Middle frontal gyrus (tissue), 1 donor: Measurements from ENCODE around the gene ABCC6.
"Not testable (repeated sequence)": the region's sequence is repeated elsewhere in the genome, so short reads cannot be mapped to it uniquely, and the experiment has no call there.

ENCODE experiments used
- DNase-seq: peaks from one replicate; pipeline ENCODE4 v3.0.0-alpha.2; 2015; ENCODE audit warnings: low spot score; ENCODE audit errors: extremely low spot score

ABCC6 gene

DNA sequence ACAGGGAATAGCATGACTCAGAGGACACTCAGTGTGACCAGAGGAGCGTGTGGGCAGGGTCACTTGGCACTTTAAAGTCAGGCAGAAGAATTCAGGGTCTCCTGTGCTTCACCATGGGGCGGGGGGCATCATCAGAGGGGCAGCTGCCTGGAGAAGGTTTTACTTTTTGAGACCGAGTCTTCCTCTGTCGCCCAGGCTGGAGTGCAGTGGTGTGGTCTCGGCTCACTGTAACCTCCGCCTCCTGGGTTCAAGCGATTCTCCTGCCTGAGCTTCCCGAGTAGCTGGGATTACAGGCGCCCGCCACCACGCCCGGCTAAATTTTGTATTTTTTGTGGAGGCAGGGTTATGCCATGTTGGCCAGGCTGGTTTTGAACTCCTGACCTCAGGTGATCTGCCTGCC, 32.3 kb downstream of the ABCC6 start:
- not testable (repeated sequence) for DNase-seq

GRCh38 chr16:16190546-16190945, 32.7 kb downstream of the ABCC6 start:
- no peak for DNase-seq

- DNase-seq: no peak
These were observed 33.5 kb downstream of the ABCC6 start for GRCh38 chr16:16189842-16190241.

GRCh38 chr16:16188827-16189226, 34.5 kb downstream of the ABCC6 start:
- no peak for DNase-seq

DNA sequence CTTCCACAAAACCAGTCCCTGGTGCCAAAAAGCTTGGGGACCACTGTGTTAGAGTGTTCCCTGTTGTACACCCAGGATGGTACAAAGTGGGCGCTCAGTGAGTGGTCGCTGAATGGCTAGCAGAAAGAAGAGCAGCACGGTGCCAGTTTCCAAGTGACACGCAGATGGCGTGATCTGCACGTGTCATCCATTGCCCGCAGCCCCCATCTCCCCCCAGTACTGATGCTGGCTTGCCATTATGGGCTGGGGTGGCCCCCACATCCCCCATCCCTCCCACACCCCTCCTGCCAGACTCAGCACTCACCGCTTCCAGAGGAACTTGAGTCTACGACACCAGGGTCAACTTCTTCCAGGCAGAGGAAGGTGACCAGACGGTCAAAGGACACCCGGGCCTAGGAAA, 36.5 kb downstream of the ABCC6 start:
- DNase-seq: no peak

DNA sequence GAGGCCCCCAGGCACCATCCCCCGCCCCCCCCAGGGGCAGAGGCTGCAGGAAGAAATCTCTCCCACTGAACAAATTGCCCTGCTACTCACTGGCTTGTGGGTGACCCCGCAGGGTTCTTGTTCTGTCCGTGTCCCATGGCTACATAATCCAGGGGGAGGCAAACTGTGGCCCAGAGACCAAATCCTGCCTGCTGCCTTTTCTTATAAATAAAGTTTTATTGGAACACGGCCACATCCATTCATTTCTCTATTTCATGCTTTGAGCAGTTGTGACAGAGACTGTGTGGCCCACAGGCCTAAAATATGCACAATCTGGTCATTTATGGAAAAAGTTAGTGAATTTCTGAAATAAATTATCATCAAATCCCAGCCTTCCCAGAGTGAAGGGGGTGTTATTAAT, 38.2 kb downstream of the ABCC6 start:
- no peak for DNase-seq

- no peak for DNase-seq
These were observed 38.7 kb downstream of the ABCC6 start for GRCh38 chr16:16184594-16184993.

DNA sequence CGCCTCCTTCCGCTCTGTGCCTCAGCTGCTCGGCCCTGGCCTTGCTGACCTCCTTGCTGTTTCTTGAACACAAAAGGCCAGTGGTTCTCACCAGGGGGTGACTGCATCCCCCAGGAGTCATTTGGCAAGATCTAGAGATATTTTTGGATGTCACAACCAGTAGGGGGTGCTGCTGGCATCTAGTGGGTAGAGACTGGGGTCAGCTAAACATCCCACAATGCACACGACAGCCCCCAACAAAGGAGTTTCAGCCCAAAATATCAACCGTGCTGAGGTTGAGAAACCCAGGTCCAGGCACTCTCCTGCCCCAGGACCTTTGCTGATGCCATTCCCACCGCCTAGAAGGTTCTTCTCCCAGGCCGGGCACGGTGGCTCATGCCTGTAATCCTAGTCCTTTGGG, 39.7 kb downstream of the ABCC6 start:
- DNase-seq: no peak

DNA sequence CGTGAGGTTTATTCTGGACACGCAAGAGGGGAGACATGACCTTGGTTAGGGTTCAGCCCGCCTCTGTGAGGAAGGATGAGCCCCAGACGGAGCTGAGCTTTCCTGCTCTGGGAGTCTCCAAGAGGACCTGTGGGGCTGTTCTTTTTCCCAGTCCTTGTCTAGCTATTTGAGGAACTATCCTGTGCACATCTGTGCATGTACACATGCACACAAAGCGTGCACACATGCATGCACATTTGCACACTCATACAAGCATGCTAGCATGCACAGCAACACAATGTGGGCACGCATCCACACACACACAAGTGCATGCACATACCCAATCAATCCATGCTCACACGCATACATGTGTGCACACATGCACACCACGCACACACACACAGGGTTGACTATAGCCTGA, 40.4 kb downstream of the ABCC6 start:
- no peak for DNase-seq

GRCh38 chr16:16181748-16182147, 41.5 kb downstream of the ABCC6 start:
- DNase-seq: not testable (repeated sequence)

DNA sequence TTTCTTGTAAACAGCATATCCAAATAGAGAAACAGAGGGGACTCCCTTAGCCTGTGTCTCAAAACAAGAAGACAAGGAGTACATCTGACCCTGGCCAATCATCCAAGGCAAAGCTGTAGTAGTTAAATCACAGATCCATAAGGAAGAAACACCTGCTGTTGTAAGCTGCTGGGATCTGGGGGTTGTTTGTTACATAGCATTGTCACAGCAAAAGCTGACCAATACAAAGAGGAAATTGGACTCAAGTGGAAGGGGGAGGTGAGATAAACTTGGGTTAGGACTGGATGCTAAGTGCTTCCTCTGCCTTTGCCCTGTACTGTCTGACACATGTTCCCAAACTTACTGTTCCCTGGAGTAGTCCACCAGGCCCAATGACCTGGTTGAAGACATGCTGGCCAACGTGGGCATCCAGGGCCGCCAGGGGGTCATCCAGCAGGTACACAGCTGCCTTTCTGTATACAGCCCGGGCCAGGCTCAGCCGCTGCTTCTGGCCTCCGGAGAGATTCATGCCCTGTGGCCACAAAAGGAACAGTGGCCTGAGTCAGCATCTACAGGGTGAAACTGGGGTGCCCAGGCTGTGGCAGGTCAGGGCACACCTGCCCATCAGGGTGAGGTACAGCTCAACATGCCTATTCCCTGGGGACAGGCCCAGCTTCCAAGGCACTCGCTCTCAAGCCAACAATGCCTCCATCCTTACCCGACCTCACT, 44.7 kb downstream of the ABCC6 start:
- no peak for DNase-seq

- no peak for DNase-seq
These were observed 47.0 kb downstream of the ABCC6 start for GRCh38 chr16:16176328-16176727.

- no peak for DNase-seq
These were observed 48.0 kb downstream of the ABCC6 start for GRCh38 chr16:16175296-16175695.

DNA sequence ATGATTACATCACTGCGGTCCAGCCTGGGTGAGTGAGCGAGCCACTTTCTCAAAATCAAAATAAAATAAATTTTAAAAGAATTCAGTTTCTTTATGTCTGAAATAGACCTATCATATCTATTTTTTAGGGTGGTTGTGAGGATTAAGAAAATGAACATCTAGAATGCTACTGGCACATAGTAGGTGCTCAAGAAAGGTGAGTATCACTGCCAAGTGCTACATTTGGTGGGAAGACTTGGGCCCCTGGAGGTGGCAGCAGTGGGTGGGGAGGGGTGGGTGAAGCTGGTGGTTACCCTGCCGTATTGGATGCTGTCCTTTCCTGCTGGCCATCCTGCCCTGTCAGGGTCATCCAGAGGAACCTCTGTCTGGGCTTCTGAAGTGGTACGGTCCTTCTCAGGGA, 50.3 kb downstream of the ABCC6 start:
- no peak for DNase-seq

GRCh38 chr16:16171332-16171919, 51.9 kb downstream of the ABCC6 start:
- DNase-seq: no peak

GRCh38 chr16:16169615-16170014, 53.7 kb downstream of the ABCC6 start:
- no peak for DNase-seq

DNA sequence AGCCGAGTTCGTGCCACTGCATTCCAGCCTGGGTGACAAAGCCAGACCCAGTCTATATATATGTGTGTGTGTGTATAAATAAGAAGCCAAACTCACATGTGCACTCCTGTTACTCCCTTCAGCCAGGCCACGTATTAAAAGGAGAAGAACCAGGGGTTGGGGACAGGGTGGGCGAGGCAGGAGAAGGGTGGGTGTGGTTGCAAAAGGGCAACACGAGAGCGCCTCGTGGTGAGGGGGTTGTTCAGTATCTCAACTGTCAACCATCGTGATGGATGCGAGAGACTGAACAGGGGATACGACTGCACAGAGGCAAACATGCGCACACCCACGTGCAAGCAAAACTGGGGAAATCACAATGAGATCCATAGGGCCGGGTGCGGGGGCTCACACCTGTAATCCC, 54.9 kb downstream of the ABCC6 start:
- DNase-seq: no peak

- no peak for DNase-seq
These were observed 55.4 kb downstream of the ABCC6 start for GRCh38 chr16:16167927-16168326.

GRCh38 chr16:16166949-16167348, 56.3 kb downstream of the ABCC6 start:
- DNase-seq: no peak

GRCh38 chr16:16166085-16166484, 57.2 kb downstream of the ABCC6 start:
- DNase-seq: no peak

GRCh38 chr16:16164243-16164642, 59.1 kb downstream of the ABCC6 start:
- DNase-seq: no peak

DNA sequence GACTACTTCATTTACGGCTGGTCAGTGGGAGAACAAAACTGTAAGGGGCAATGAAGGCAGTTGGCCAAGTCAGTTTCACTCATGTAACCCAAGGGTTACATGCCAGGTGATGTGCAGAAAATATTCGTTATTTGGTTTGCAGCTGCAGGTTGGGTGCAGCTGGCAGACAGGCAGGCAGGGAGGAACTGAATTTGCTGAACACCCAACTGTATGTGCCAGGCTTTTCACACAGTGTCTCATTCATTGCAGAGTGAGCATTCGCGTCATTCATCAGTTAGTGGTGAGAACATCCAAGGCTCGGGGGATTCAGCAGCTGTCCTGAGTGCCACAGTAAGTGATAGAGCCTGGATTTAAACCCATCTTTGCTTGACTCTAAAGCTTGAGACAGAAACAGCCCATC, 59.7 kb downstream of the ABCC6 start:
- peak; percentile 43 for DNase-seq

DNA sequence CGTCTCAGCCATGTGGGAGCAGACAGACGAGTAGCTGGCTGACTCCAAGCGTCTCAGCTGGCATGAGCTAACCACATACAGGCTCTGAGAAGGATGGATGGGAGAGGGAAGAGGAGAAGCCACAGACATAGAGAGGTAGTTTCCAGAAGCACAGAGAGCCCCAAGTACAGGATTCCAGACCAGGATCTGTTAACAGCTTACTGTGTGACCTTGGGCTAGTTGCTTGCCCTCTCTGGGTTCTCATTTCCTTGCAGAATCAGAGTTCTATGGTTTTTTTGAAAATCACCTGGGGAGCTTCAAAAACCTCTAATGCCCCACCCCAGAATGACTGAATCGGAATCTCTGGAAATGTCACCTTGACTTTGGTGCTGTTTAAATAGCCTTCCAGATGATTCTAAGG, 60.2 kb downstream of the ABCC6 start:
- no peak for DNase-seq
